HG02870 (cell line): ENCODE data around the gene TLL1.

Experiments used
- ATAC-seq: cut with Tn5 transposase; IDR thresholded peaks from one replicate; pipeline ENCODE4 v1.9.1; 2021; ENCODE audit warnings: mild to moderate bottlenecking, moderate library complexity; ENCODE audit not compliant: unreplicated experiment

TLL1 gene

DNA sequence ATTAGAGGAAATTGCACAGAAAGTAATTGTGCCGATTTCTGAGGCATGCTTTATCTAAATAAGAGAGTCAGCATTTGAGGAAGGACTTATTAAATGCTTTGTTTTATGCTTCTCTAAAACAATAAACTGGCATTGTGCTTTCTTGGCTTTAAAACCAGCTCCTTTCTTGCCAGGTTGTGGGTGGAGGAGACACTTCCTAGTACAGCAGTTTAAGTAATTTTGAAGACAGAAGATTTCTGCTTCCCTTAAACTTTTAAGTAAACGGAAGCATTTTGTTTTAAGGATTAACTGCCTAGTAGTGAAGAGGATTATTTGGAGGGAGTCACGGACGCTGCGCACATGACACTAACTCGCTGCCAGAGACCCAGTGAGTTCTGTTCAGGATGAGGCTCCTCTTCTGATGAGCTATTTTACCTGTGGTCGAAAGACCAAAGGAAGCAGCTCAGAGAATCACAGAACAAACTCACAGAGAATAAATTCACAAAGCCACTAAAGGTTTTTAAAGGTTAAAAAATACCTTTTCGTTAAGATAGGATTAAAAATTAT, 169.5 kb downstream of the TLL1 start:
- ATAC-seq, result no peak

DNA sequence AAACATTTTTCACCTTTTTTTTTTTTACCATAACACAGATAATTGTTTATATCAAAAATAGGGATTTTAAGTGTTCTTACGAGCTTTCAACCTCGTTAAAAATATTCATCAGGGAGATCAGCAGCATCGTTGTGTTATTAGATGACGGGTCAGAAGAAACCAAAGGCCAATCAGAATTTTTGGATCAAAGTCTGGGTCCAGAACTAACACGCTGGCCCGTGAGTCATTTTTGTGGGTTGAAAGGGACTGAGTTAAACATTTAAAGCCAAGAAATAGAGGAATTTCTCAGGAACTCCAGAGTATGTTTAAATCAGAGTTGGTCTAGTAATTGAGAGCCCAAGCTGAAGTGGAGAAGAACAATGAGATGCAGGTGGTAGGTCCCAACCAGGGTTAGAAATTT, 170.8 kb downstream of the TLL1 start:
- ATAC-seq, result no peak

DNA sequence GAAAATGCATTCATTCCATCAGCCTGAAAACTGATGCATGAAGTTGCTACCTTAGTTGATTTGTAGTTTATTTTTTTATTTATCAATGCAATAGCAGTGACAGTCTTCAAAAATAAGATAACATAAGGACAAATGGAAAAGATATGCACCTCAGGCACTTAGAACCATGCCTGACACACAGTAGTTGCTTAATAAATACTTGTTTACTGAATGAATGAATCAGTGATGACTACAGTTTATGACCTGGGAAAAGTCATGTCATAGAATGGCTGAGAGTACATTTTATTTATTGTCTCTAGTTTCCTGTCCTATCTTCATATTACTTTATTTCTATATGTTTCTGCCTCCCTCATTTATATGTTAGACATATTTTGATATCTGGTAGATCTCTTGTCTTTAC, 171.8 kb downstream of the TLL1 start:
- ATAC-seq, result no peak

DNA sequence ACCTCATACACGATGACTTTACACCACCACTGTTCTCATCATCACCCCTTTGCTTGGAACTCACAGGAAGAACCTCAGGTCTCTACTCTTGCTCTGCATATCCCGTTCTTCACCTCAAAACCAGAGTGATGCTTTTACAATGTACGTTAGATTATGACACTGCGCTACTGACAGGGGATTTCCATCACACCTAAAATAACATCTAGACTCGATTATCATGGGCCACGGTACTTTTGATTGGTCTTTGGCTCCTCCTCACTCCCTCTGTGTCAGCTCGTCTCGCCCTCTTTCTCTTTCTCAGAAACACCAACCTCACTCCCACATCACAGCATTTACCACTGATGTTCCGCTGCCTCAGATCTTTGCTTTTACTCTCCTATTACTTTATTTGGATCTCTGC, 172.4 kb downstream of the TLL1 start:
- peak; percentile 53 for ATAC-seq

DNA sequence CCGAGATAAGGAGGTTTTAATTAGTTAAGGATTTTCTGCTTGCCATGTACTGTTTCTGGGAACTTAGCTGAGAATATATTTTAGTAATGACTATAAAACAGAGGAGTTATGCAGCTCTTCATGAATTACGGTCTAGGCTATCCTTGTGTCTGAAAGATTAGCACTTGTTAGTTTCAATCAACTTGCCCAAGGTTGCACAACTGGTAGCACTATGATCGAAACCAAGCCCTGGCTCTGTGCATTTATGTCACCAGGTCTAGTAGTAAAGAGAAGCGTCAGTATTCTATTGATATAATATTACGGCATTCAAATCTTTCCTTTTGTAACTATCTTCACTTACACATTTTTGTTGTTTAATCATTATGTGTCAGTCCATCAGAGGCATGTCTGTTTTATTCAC, 176.0 kb downstream of the TLL1 start:
- ATAC-seq, result no peak

DNA sequence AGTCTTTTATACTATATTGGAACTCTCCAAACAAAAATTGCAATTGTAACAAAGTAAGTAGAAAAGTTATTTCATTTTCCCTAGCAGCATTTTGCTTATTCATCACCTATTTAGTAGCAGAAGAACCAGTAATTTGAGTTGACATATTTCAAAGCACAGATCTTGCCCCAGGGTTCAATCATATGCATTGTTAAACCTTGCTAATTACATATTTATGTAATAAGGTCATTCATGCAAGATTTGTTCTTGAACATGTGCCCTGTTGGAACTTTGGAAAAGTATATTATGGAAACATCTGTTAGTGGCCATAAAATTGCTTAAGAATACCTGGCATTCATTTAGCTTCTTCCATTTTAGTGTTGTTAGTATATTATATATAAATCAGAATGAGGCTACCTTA, 191.7 kb downstream of the TLL1 start:
- no peak for ATAC-seq

DNA sequence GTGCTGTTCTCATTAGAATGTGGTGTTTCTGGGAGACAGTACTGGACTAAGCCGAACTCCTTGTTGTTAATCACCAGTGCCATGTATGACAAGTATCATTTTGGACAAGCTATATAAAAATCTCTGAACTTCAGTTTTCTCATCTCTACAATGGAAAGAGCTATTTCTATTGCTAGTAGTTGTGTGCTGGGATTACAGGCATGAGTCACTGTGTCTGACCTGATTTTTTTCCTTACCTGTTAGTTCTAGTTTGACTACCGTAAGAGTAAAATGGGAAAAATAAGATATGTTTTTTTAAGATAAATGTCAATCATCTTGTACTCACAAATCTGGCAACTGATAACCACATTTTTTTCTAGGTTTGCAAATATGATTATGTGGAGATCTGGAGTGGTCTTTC, 192.3 kb downstream of the TLL1 start:
- ATAC-seq, result no peak

DNA sequence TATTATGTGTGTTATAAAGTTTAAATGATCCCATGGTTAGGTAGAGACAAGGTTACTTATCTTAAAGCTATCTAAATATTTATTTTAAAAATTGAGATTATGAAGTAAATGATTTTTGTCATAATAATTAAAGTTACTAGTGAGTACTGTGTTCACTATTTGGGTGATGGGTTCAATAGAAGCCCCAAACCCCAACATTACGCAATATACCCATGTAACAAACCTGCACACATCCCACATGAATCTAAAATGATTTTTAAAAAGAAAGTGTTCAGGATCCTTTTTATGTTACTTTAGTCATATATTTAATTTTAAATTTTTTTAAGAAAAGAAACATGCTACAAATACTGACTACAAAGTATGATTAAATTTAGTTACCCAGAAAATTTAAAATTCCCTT, 193.9 kb downstream of the TLL1 start:
- no peak for ATAC-seq

DNA sequence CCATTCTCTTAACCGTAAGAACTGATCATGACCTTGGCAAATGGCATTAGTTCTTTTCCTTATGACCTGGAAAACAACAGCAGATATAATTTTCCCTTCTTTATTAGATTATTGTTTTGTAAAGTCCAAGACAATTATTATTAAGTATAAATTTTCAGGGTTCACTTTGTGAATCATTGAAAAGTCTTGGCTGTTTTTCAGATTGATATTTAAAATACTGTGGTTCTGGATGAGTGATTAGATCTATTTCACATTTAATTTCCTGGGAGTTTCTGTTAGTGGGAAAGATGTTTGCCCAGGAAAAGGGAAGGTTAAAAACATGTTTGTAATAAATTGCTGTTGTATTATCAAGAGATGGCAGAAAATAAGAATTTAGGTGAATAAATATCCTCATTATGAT, 194.9 kb downstream of the TLL1 start:
- no peak for ATAC-seq

DNA sequence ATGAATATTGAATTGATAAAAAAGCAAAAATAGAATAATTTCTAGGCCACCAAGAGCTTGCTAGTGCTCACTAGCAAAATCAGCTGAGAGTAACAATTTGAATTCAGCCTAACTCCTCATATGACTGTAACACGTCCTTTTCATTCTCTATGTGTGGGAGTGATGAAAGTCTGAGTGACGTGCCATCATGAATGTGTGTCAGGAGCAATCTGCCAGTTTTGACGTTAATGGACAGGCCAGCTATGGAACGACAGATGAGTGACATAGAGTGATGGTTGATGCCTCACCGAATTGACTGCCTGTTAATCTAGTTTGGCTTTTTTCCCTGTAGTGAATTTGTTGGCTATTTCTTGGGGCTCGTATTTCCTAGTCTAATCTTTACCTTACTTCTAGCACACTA, 200.7 kb downstream of the TLL1 start:
- no peak for ATAC-seq

DNA sequence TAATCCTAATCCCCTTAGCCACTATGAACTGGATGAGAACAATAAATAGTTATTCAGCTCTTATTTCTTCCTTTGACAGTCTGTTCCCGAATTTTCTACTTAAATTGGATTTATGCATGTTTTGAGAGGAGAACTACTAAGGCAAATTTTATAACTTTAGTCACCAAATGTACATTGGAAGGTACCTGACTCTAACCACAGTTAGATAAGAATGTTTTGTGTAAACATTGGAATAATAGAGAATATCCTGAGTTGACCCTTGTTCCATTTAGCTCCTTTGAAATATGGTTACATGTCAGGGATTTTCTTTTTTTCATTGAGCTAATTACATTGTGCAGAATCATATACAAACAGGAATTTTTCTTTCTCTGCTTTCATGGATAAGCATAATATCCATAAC, 202.6 kb downstream of the TLL1 start:
- ATAC-seq, result no peak

DNA sequence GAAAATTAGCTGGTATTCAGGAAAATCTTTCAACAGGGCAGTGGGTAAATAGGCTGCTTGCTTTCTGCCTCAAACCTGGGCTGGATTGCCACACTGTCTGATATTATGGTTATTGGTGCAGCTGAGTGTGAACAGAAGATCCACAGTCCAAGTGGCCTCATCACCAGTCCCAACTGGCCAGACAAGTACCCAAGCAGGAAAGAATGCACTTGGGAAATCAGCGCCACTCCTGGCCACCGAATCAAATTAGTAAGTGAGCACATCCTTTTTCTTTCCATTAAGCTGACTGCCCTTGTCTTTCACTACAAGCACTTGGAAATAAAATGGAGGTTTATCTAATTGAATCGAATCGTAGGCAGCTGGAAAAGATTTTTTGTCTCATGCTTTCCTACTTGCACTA, 204.7 kb downstream of the TLL1 start:
- ATAC-seq, result no peak

DNA sequence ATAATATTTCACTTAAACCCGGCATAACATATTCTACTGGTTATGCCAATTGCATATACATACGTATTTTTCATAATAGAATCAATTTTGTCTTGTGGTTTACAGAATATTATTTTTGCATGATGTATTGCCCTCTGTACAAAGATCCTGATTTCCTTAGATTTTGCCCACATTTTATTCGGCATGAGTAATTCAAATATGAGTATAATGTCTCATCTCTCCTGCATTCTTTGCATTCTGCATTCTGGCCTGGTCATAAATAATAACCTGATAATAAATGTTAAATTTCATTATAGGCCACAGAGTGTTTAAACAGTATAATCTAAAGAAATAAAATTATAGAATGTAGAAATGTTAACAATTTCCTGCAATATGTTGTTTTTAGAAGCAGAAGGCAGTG, 205.3 kb downstream of the TLL1 start:
- ATAC-seq, result no peak

DNA sequence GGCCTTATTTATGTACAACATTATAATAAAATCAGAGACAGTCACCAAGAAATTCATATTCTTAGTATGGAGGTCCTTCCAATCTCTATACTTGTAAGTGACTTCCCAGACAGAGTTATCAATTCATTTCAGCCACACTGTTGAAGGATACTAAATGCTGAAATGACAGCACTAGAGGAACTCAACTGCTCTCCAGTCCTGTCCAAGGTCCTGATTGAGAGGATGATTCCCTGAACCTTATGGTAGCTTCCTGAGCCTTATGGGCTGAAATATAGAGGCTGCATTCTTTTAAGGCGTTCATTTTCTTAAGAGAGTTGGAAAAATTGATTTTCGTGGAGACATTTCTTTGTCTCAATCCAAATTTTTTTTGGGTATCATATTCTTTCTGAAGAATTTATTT, 205.9 kb downstream of the TLL1 start:
- no peak for ATAC-seq

DNA sequence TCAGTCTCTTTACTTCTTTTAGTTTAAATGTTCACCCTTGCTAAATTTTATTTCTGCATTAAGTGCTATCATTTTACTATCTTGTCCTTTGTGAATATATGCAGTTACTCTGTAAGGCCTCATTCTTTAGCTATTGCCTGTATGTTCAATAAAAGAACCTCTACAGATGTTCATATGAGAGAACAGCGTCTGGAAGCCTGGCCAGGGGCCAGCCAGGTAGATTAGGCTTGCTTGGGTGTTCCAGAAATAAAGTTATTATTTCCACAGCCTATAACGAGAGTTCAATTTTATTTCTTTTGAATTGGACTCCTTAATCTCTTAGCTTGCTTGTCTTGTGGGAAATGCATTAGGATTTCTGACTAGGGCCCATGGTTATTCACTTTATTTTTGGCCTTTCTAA, 214.5 kb downstream of the TLL1 start:
- no peak for ATAC-seq

DNA sequence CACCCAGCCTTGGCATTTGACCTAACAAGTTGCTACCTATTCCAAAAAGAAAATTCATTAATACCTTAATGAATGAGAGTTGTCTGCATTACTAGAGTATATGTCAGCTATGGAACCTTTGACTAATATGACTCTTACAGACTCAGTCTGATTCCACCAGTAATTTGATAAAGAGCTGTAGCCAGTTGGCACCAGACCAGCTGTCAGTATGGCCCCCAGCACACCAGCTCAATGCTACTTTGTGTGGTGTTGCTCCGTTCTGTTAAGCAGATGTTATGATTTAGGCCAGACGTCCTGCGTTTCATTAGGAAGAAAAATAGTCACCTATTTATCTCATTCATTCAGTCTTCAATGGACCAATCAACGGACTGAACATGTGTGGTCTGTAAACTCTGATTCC, 215.5 kb downstream of the TLL1 start:
- ATAC-seq, result no peak

DNA sequence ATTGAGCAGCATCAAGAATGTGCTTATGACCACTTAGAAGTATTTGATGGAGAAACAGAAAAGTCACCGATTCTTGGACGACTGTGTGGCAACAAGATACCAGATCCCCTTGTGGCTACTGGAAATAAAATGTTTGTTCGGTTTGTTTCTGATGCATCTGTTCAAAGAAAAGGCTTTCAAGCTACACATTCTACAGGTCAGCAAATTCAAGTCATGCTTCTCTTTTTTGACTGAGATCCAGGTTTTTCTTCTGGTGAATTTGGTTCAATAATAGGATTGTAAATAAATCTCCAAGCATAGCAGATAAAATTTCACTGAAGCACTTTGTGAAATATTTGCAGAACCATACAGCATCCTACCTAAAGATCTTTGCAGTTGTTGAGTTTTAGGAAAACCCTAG, 218.1 kb downstream of the TLL1 start:
- no peak for ATAC-seq

DNA sequence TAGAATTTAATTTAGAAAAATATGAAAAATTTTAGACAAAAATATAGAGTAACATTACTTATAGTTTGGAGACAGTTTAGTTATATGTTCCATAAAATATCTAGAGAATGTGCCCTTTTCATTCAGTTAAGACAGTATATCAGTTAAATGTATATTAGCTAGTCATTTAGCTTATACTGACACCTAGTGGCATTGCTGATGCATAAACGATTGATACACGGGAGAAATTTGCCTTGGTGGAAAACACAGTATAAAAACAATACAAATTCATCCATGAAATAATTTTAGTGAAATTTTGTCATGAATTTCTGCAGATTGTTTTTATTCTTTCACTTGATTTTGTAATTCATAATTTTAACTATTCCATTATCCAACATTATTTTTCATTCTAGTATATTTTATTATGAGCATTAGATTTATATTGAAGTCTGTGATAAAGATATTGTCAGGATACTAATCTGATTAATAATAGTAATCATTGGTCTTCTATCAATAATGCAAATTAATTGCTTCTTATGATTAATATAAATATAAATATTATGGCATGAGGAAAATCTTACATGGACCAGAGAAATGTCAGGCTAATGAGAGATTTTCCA, 219.0 kb downstream of the TLL1 start:
- ATAC-seq, result peak; percentile 80

DNA sequence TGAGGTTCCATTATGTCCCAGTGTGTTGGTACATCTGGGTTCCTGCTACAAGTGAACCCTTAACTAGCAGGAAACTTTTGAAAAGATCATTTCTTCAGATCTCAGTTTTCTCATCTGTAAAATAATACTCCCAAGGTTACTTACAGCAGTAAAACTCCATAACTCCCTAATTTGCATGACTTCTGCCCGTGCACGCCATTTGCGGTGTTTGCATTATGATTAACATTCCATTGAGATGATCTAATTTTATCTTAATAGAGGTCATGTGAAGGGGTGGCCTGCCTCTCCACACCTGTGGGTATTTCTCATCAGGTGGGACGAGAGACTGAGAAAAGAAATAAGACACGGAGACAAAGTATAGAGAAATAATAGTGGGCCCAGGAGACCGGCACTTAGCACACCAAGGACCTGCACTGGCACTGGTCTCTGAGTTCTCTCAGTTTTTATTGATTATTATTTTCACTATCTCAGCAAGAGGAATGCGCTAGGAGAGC, 219.8 kb downstream of the TLL1 start:
- no peak for ATAC-seq

DNA sequence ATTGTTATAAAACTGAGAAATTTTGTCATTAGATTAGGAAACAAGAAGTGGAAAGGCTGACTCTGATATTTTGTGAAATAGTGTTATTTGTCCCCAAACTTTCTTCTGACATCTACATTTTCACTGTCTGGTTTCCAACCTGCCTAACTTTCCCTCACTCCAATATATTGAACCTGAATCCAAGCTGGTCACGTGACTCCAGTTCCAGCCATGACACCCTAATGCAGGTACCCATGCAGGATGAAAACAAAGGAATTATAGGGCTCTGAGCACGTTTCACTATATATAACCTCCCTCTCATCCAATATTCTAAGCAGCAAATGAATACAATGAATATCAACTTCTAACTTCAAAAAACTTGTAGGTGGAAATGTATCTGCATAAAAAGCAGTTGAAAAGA, 231.6 kb downstream of the TLL1 start:
- ATAC-seq, result no peak

DNA sequence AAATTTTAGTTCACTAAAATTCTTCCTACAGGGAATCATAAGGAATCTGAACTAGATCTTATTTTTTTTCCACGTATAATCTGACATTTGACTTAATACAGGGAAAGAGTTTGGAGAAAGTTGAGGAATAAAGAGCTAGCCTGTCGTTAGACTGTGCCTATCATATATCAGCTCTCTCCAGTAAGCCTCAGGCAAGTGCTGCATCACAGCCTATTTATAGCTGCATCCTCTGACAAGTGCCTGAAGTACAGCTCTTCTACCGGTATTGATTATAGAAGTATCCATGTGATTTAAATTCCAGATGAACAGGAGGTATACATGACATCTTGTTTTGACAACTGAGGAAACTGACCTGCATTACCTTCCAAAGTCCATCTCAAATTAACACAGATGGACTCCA, 248.9 kb downstream of the TLL1 start:
- no peak for ATAC-seq

DNA sequence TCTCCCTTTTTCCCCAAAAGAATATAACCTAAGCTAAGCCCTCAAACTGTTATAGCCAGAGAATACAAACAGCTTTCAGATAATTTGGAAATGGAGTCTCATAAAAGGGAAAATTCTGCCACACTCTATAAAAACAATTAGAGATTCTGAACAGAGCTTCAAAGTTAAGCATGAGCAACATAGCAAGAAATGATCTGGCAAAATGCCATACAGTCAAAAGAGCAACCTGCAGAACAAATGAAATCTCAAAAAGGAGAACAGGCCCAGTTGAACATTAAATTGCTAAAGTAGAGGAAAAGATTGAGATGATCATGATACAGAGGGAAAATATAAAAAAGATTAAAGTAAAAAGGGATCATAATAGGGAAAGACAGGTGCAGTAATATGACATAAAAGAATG, 250.5 kb downstream of the TLL1 start:
- no peak for ATAC-seq

DNA sequence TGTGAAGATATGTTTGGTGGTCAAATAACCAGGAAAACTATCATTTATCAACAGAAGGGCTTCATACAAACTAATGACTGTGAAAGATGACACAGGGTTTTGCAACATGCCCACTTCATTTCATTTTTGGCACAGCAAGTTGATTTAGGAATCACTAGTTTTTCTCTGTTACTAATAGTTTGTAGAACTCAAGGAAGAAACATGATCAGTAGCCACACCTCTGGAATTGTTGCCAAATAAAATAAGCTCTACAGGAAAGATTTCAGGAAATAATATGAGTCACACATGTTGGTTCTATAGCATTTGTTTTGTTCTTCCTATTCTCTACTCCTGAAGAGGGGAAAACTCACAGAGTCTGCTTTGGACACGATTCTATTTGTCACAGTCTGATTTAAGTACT, 255.4 kb downstream of the TLL1 start:
- ATAC-seq, result no peak
